Fibroblast of lung (primary cell): ENCODE results near the gene TPD52L1.

Experiments used
- CTCF ChIP-seq, 2 donors: IDR thresholded peaks in 1 of 2; conservative IDR thresholded peaks in 1 of 2; 1 replicate in 1 of 2; 2 replicates in 1 of 2; pipeline ENCODE4 v1.5.1; 2011 to 2012; ENCODE audit warnings: low read length in 2 of 2, control low read depth in 1 of 2, inconsistent platforms in 1 of 2, low read depth in 1 of 2, mild to moderate bottlenecking in 1 of 2
- EZH2 ChIP-seq: IDR thresholded peaks from 2 replicates; pipeline ENCODE4 v1.5.1; 2012; ENCODE audit warnings: low read length, control low read depth, mild to moderate bottlenecking; ENCODE audit errors: missing control alignments

GRCh38 chr6:125203395-125203794, 49.8 kb downstream of the TPD52L1 start:
- TF ChIP-seq CTCF (conservative IDR thresholded peaks at IDR 0.05 in 1 of 2, IDR thresholded peaks at IDR 0.05 in 1 of 2; ENCODE audit: low read depth in 1 of 2, low read length in 2 of 2) (no peak), EZH2 (no peak)
